GM20000 (cell line): ENCODE results near the gene HIGD2B.
A peak's percentile ranks its signal among the peaks of the same experiment; 100 is the strongest.
"Not testable (repeated sequence)": the region's sequence is repeated elsewhere in the genome, so short reads cannot be mapped to it uniquely, and the experiment has no call there.

Source experiments
- DNase-seq: peaks from one replicate; pipeline ENCODE4 v3.0.0; 2012; ENCODE audit warnings: low spot score
- TF ChIP-seq, protein P1 (sequence below): IDR thresholded peaks from 2 replicates; pipeline ENCODE4 v1.5.1; 2012; ENCODE audit warnings: mild to moderate bottlenecking, control low read depth; ENCODE audit errors: extremely low read depth, missing control alignments

Gene HIGD2B, protein sequence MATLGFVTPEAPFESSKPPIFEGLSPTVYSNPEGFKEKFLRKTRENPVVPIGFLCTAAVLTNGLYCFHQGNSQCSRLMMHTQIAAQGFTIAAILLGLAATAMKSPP

DNA sequence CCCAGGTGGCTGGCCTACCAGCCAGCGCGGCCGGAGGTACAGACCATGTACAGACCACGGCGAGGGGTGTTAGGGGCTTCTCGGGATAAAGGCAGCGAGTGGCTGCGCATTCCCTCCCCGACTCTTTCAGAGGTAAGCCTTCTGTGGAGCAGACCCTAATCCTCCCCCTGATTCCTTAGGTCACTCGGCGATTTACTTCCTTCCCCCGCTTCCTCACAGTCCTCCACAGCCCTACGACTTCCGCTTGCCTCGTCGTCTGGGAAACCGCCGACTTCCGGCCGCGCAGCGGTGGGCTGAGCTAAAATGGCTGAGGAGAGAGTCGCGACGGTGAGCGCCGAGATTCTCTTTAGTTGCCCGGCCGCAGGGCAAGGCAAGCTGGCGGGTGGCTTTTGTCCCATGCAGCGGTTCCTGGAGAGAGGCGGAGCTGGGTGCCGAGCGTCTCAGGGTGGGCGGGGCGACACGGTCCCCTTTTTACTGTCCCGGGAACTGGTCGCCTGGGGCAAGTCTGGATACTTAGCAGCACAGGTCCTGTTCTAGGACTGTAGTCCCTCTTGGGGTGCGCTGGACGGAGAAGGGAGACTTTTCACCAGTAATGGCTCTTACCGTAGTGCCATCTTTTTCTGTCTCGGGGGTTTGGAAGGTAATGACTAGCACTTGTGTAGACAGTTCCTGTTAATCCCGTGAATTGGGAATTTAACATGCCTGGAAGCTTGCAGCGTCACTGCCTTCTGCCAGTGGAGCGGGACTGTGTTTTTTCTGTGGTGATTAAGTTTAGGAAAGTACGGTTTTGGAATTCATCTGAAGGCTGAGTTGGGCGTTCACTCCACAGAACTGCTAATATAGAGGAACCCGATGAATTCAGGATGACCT lies at the start of gene HIGD2B, which contains the start of gene BBS4:
Gene HIGD2B (minus strand): TSS at position 258 of the 870 bp plus-strand sequence. CDS start 9,808 bp downstream, outside the sequence.
Gene BBS4 (plus strand): TSS at position 283 of the 870 bp plus-strand sequence. CDS start 21 bp downstream, at position 304.
- DNase-seq: peak; percentile 80
- TF ChIP-seq, protein P1, sequence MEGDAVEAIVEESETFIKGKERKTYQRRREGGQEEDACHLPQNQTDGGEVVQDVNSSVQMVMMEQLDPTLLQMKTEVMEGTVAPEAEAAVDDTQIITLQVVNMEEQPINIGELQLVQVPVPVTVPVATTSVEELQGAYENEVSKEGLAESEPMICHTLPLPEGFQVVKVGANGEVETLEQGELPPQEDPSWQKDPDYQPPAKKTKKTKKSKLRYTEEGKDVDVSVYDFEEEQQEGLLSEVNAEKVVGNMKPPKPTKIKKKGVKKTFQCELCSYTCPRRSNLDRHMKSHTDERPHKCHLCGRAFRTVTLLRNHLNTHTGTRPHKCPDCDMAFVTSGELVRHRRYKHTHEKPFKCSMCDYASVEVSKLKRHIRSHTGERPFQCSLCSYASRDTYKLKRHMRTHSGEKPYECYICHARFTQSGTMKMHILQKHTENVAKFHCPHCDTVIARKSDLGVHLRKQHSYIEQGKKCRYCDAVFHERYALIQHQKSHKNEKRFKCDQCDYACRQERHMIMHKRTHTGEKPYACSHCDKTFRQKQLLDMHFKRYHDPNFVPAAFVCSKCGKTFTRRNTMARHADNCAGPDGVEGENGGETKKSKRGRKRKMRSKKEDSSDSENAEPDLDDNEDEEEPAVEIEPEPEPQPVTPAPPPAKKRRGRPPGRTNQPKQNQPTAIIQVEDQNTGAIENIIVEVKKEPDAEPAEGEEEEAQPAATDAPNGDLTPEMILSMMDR: no peak

DNA sequence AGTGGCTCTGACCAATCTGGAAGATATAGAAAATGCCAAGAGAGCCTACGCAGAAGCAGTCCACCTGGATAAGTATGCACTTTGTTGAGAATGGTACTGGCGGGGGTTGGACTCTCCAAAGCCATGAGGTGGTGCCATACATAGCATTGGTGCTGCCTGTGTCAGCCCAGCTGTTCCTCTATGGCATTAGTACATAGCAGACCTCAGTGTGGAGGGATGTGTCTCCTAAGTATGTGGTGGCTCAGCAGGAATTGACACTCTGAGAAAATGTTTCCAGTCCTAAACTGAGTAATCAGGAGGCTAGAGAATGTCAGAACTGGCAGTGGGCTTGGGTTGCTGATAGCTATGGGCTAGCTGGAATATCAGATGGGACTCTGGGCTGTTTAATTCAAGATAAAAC lies 49.1 kb upstream of the HIGD2B start:
- TF ChIP-seq, protein P1: no peak
- DNase-seq: no peak

DNA sequence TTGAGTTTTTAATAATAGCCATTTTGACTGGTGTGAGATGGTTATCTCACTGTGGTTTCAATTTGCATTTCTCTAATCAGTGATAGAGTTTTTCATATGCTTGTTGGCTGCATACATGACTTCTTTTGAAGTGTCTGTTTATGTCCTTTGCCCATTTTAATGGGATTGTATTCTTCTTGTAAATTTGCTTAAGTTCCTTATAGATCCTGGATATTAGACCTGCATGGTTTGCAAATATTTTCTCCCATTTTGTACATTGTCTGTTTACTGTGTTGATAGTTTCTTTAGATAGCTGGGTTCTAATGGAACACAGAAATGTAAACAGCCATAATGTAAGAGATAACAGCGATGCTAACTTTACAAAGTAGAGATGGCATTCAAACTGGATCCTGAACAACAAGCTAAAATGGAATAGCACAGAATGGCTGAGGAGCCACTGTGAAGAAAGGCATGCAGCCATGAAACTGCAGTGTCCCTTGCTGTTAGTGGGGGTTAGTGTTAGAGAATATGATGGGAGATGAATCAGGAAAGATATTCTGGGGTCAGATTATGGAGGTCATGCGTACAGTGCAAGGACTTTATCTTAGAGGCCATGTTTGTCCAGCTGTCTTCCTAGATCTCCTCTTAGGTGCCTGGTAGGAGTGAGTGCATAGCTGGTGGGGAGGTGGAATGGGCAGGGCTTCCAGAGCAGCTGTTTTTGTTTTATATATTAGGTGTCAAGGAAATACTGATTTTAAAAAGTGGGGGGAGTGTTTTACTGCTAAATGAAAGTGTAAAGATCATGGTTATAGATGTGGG lies 48.2 kb upstream of the HIGD2B start:
- no peak for DNase-seq

DNA sequence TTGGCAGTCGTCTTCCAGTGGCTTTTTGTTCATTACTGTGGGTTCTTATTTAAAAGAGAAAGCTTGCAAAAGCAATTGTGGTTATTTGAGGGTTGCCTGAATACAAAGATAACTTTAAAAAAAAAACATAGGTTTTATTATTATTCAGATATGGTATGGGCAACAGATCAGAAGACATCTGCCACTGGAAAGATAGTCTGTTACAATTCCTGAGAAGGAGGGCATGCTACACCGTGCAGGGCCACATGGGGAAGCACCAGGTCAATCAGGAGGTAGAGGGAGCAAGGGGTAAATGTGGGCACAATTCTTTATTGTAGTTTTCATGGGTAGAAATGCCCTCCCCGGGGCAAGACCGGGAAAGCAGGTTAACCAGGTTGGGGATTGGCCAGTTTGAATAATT lies 46.5 kb upstream of the HIGD2B start:
- TF ChIP-seq, protein P1: no peak
- no peak for DNase-seq

More for the DNA sequence above, 48.2 kb upstream of the HIGD2B start:
- TF ChIP-seq, protein P1: no peak

DNA sequence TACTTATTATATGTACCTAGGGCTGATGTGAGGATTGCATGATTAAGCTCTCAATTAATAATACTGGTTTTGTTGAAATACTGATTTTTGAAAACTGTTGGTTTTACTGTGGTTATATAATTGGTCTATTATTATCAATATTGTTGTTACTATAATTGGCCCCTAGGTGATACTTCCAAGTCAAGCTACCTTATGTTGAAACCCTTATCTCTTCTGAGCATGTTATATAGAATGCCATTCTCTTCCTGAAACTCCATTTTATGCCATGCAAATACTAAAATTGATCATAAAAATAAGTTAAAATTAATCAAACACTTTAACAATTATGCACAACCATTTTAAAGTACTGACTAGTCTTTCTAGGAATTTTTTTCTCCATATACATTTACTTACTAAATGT lies 46.1 kb upstream of the HIGD2B start:
- TF ChIP-seq, protein P1: no peak

DNA sequence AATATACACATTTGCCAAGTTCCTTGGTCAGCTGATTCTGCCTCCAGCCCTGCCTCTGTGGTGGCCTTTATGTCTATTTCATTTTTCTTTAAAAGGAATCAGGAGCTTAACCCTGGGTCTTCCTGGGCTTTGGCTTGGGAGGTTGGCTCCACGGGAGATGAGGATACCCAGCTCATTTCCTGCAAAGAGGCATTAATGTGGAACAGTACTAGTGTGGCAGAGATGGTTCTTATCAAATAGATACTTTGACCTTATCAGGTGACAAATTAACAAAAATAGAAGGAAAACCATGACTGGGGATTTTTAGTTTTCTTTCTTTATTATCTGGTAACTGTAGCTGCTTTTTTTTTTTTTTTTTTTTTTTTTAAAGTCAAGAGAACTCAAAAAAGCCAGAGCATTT lies 42.8 kb upstream of the HIGD2B start:
- no peak for DNase-seq
- TF ChIP-seq, protein P1: no peak

More for the DNA sequence above, 46.1 kb upstream of the HIGD2B start:
- DNase-seq: no peak

DNA sequence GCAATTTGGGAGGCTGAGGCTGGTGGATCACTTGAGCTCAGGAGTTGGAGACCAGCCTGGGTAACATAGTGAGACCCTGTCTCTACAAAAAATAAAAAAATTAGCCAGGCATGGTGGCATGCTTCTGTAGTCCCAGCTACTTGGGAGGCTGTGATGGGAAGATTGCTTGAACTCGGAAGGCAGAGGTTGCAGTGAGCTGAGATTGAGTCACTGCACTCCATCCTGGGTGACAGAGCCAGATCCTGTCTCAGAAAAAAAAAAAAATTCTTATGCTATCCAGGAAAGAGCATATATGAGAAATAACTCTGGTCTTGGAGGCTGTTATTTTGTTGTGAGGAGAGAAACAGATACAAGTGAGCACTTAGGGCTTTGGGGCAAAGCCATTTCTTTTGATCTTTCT lies 42.3 kb upstream of the HIGD2B start:
- DNase-seq: not testable (repeated sequence)
